Activated CD4-positive, alpha-beta T cell treated with anti-CD3 and anti-CD28 coated beads for 24 hours (primary cell): Measurements from ENCODE around the gene TMEM87A.

Source experiments
- DNase-seq, 2 donors: peaks; one replicate each; pipeline ENCODE4 v3.0.0-alpha.2; 2020; ENCODE audit warnings: low read depth in 2 of 2

The TMEM87A gene

DNA sequence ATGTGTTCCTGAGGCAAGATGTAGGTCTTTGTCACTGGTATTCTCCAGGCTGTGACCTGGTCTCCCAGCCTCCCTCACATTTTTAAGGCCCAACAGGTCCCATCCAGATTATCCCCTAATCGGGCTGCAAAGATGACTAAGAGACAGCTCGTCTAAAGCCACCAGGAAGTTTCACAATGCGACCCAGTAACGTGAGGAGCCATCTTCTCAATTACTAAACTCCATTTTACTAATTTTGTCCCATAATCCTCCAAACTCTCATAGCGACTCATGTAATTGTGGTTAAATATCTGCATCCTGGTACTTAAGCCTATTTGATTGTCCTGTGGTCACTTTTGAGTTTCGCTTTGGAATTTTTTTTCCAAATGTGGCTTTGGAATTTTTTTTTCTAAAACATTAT, 108.1 kb downstream of the TMEM87A start:
- no peak for DNase-seq

DNA sequence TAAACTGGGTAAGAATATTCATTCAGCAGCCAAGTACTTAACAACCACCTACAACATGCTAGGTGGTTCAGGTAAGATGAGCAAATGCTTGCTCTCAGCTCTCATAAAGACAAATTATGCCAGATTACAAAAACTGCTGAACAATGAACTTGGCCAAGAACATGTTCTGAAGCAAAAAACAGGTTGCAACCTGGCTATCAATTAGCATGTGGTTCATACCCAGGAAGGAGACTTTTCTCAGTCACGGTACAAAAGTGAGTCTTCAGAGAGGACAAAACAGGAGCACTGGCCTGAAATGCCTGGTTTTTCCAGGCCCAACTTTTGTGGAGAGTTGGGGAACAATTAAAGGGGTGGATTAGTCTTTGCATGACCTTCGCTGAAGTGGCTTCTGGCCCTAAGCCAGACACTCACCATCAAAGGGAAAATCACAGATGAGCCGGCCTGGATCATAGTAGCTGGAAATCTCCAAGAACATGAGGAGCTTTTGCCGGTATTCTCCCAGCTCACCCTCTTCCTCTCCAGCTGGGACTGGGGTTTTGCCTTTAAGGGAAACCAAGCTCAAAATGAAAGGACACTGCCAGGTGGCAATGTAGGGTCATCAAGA, 109.2 kb downstream of the TMEM87A start:
- DNase-seq = no peak

DNA sequence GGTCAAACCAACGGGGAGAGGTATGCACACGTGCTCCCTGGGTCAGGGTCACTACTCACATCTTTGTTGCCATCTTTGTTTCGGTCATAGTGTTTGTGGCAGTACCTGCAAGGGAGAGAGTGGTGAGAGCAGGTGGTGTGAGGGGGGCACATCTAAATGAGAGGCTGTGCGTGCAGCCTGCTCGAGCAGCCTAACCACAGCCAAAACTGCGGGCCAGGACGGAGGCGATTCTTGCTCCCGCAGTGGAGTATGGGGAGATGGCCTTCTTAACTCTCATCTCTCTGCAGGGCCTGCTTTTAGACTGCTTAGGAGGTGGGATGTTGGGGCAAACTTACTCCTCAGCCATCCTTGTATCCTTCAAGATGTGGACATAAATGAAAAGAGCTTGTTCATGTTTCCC, 109.9 kb downstream of the TMEM87A start:
- no peak for DNase-seq
